Breast epithelium (tissue), 4 donors: Measurements from ENCODE around the gene AP3S2. TPM values are rescaled to one million over a fixed set of nuclear protein-coding genes. Genes with fewer than 3 reads are reported as not detected.

Experiments used
- DNase-seq, 2 donors: peaks; one replicate each; pipeline ENCODE4 v3.0.0-alpha.2; 2019; ENCODE audit warnings: low spot score in 2 of 2
- H3K27ac ChIP-seq, 2 donors: fragments of 200-600 bp; sonication (generic) in 1 of 2; one replicate each; pipeline ENCODE4 v1.5.1; 2016 to 2019; ENCODE audit warnings: mild to moderate bottlenecking in 1 of 2
- H3K27me3 ChIP-seq, 2 donors: fragments of 200-600 bp; sonication (generic) in 1 of 2; one replicate each; pipeline versions ENCODE4 v1.5.1 to v1.6.0; 2017 to 2019; ENCODE audit warnings: control low read depth in 1 of 2, mild to moderate bottlenecking in 1 of 2
- H3K36me3 ChIP-seq: fragments of 200-600 bp; one replicate; pipeline ENCODE4 v1.5.1; 2019
- H3K4me1 ChIP-seq, 2 donors: fragments of 200-600 bp; sonication (generic); one replicate each; pipeline ENCODE4 v1.5.1; 2016 to 2019; ENCODE audit warnings: control low read depth in 1 of 2
- H3K4me3 ChIP-seq, 3 donors: fragments of 200-600 bp; sonication (generic); 1 replicate in 2 of 3; 2 replicates in 1 of 3; pipeline ENCODE4 v1.5.1; 2016 to 2019; ENCODE audit warnings: mild to moderate bottlenecking in 3 of 3, moderate library complexity in 2 of 3
- H3K9me3 ChIP-seq, 2 donors: fragments of 200-600 bp; sonication (generic) in 1 of 2; one replicate each; pipeline ENCODE4 v1.5.1; 2016 to 2019; ENCODE audit warnings: control low read depth in 1 of 2
- POLR2A ChIP-seq: fragments of 450-650 bp; IDR thresholded peaks from one replicate; pipeline ENCODE4 v1.6.1; 2016; ENCODE audit warnings: antibody characterized with exemption, mild to moderate bottlenecking, moderate library complexity
- POLR2AphosphoS5 ChIP-seq, 3 donors: sonication (generic); formaldehyde crosslinking; IDR thresholded peaks; one replicate each; pipeline ENCODE4 v1.6.1; 2017; ENCODE audit warnings: antibody characterized with exemption in 3 of 3
- intact Hi-C: fragments of 100-400 bp; cut with DNase I; formaldehyde crosslinking; loops from one replicate; pipeline ENCODE4 v1.15.1; 2023; ENCODE audit warnings: low total_unique reads
- total RNA-seq, 3 donors: library from RNA; depleted of rRNA; stranded (reverse); fragments of >200 nt; gene quantifications; one replicate each; pipeline ENCODE4 v1.1.0, GENCODE V29; 2016
- TF ChIP-seq, protein P1 (sequence below), 3 donors: fragments of 450-650 bp; IDR thresholded peaks; one replicate each; pipeline ENCODE4 v1.5.1; 2016 to 2017; ENCODE audit warnings: antibody characterized with exemption in 3 of 3, mild to moderate bottlenecking in 3 of 3, moderate library complexity in 3 of 3

AP3S2 gene
- total RNA-seq, 3 donors from 2014 or later: 37.4 to 57.4 (median 52.8) TPM

DNA sequence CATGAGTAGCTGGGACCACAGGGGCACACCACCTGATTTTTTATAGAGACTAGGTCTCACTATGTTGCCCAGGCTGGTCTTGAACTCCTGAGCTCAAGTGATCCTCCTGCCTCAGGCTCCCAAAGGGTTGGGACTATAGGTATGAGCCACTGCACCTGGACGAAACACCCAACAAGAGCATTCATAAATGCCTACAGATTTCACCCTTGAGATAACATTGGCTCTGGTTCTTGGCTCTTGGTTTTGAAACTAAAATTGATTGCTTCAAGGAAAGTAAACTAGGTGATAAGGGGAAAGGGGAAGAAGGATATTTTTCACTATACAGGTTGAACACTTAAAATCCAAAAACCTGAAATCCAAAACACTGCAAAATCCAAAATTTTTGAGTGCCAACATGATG lies 10.3 kb downstream of the AP3S2 start:
- H3K36me3 ChIP-seq: no peaks in the 10 kb centered on the region
- H3K4me1 ChIP-seq: no peaks in the 10 kb centered on the region
- TF ChIP-seq POLR2AphosphoS5 (IDR thresholded peaks at IDR 0.05): no peak
- TF ChIP-seq, protein P1, sequence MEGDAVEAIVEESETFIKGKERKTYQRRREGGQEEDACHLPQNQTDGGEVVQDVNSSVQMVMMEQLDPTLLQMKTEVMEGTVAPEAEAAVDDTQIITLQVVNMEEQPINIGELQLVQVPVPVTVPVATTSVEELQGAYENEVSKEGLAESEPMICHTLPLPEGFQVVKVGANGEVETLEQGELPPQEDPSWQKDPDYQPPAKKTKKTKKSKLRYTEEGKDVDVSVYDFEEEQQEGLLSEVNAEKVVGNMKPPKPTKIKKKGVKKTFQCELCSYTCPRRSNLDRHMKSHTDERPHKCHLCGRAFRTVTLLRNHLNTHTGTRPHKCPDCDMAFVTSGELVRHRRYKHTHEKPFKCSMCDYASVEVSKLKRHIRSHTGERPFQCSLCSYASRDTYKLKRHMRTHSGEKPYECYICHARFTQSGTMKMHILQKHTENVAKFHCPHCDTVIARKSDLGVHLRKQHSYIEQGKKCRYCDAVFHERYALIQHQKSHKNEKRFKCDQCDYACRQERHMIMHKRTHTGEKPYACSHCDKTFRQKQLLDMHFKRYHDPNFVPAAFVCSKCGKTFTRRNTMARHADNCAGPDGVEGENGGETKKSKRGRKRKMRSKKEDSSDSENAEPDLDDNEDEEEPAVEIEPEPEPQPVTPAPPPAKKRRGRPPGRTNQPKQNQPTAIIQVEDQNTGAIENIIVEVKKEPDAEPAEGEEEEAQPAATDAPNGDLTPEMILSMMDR (IDR thresholded peaks at IDR 0.05): no peak
- TF ChIP-seq POLR2A: no peak
- no peaks in the 10 kb centered on the region for H3K9me3 ChIP-seq
- no peak for DNase-seq
- intact Hi-C loops: no loop called here
- H3K27me3 ChIP-seq: no peaks in the 10 kb centered on the region
- H3K27ac ChIP-seq: no peak overlapping the region
- H3K4me3 ChIP-seq: no peak overlapping the region

DNA sequence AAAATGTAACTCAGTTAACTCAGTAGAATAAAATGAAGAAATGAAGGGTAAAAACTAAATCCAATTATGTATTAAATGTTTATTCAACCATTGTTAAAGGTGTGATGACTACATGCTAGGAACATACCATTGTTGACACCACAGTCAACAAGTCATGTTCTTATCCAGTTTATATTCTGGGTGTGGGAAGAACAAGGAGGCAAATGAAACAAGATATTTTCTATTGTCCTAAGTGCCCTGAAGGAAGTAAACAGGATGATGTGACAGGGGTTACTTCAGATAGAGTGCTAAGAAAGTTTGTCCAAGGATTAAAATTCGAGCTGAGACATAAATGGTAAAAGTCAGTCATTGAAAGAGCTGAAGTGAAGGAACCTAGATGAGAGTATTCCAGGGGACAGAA lies 13.1 kb downstream of the AP3S2 start:
- intact Hi-C loops: no loop called here
- H3K4me3 ChIP-seq: no peak overlapping the region
- no peak overlapping the region for H3K27ac ChIP-seq
- no peak for DNase-seq
- no peaks in the 10 kb centered on the region for H3K27me3 ChIP-seq
- no peaks in the 10 kb centered on the region for H3K9me3 ChIP-seq
- no peak for TF ChIP-seq POLR2A
- TF ChIP-seq, protein P1 (IDR thresholded peaks at IDR 0.05): no peak
- no peak for TF ChIP-seq POLR2AphosphoS5 (IDR thresholded peaks at IDR 0.05)
- H3K36me3 ChIP-seq: no peaks in the 10 kb centered on the region
- H3K4me1 ChIP-seq: no peaks in the 10 kb centered on the region

DNA sequence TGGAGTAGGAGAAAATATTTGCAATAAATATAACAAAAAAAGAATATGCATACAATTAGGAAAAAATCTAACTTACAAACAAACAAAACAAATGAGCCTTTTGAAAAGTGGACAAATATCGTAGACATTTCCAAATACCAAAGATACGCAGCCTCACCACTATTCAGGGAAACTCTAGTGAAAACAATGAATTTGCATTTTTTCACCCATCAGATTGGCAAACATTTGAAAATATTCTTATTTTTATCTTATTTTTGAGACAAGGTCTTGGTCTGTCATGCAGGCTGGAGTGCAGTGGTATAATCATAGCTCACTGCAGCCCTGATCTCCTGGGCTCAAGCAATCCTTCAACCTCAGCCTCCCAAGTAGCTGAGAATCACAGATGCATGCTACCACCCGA lies 15.5 kb downstream of the AP3S2 start:
- intact Hi-C loops: loop anchor here (5.0 kb wide), 1 partner anchor 131 kb away; no protein-coding TSS in a partner anchor
- Histone ChIP-seq H3K9me3 (no peaks in the 10 kb centered on the region), H3K27ac (no peak overlapping the region), H3K36me3 (no peaks in the 10 kb centered on the region), H3K27me3 (no peaks in the 10 kb centered on the region), H3K4me1 (no peaks in the 10 kb centered on the region), H3K4me3 (no peak overlapping the region)
- TF ChIP-seq, protein P1 (IDR thresholded peaks at IDR 0.05): no peak
- TF ChIP-seq POLR2AphosphoS5 (IDR thresholded peaks at IDR 0.05) (no peak), POLR2A (no peak)
- no peak for DNase-seq

DNA sequence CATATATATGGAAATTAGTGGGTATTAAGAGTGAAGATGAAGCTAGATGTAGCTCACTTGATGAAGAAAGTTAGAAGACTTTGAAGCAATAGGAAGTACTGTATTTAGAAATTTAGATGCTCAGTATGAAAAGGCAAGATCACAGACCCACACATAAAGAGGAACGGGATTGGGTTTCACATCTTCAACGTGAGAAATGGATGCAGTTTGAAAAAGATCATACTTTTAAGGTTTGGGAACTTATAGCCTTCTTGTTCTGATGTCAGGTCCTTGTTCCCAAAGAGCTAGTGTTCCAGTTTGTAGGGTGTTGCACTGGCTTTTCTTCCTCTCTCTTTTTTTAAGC lies 16.7 kb downstream of the AP3S2 start:
- H3K27me3 ChIP-seq: no peaks in the 10 kb centered on the region
- intact Hi-C loops: loop anchor here (5.0 kb wide), 1 partner anchor 130 kb away; no protein-coding TSS in a partner anchor
- H3K4me1 ChIP-seq: no peaks in the 10 kb centered on the region
- no peak for DNase-seq
- H3K27ac ChIP-seq: no peak overlapping the region
- no peaks in the 10 kb centered on the region for H3K36me3 ChIP-seq
- no peaks in the 10 kb centered on the region for H3K9me3 ChIP-seq
- H3K4me3 ChIP-seq: no peak overlapping the region
- TF ChIP-seq POLR2A (no peak), POLR2AphosphoS5 (IDR thresholded peaks at IDR 0.05) (no peak)
- TF ChIP-seq, protein P1 (IDR thresholded peaks at IDR 0.05): no peak

DNA sequence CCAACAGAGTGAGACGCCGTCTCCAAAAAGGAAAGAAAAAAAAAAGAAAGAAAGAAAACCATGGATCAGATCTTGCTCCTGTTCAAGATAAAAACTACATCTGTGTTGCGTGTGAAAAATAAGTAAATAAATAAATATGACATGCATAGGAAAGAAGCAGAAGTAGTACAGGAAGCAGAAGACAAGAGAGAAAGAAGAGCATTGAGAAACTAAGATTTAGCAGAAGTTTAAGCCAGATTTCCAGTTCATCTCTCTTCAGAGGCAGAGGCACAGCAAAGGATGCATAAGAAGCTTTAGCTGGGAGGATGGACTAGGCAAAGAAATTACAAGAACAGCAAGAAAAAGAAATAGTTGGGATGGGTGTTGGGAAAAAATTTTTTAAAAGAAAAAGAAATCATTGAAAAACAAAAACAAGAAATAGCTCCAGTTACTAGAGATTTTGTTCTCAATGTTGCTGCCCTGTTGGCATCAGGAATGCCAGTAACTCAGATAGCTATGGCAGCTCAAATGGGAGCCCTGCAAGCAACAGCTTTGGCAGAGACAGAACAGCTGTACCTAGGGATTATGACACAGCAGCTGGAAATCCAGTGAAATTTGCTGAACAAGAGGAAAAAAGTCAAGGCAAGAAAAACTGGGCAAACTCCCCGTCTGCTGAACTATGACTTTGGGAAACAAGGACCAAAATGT lies 17.3 kb downstream of the AP3S2 start:
- no peak overlapping the region for H3K27ac ChIP-seq

More for the DNA sequence above, 17.3 kb downstream of the AP3S2 start:
- no peaks in the 10 kb centered on the region for H3K27me3 ChIP-seq
- DNase-seq: no peak
- H3K36me3 ChIP-seq: no peaks in the 10 kb centered on the region
- no peaks in the 10 kb centered on the region for H3K4me1 ChIP-seq
- H3K4me3 ChIP-seq: no peak overlapping the region
- H3K9me3 ChIP-seq: no peaks in the 10 kb centered on the region
- intact Hi-C loops: loop anchor here (5.0 kb wide), 1 partner anchor 129 kb away; no protein-coding TSS in a partner anchor
- TF ChIP-seq POLR2AphosphoS5 (IDR thresholded peaks at IDR 0.05) (no peak), POLR2A (no peak)
